Caco-2 (cell line): ENCODE results near the gene CLASRP. TPM values are rescaled to one million over a fixed set of nuclear protein-coding genes. Genes with fewer than 3 reads are reported as not detected.

Experiments
- BruUV-seq: library from RNA; stranded (reverse); fragments of 400-500 nt; replicated peaks from 2 replicates; lab custom pipeline; 2021; lab: Mats Ljungman, UMichigan
- CTCF ChIA-PET: fragments of 300-600 bp; sonication (Branson Sonifier 250); formaldehyde crosslinking; loops from one replicate; lab custom pipeline; 2022; ENCODE audit warnings: antibody characterized with exemption; lab: Charles Lee
- POLR2A ChIA-PET: fragments of 300-600 bp; sonication (Branson Sonifier 250); formaldehyde crosslinking; loops from one replicate; lab custom pipeline; 2022; ENCODE audit warnings: antibody characterized with exemption; lab: Charles Lee
- DNase-seq, 2 experiments: peaks; one replicate each; pipeline versions ENCODE4 v3.0.0 to v3.0.0-alpha.2; 2020 to 2022
- H3K27me3 ChIP-seq: replicated peaks from 2 replicates; pipeline ENCODE4 v1.6.0; 2011; ENCODE audit warnings: low read length; ENCODE audit not compliant: control insufficient read depth, insufficient read depth
- H3K36me3 ChIP-seq: 2 replicates; pipeline ENCODE4 v1.5.1; 2011; ENCODE audit warnings: low read length; ENCODE audit not compliant: control insufficient read depth, insufficient read depth
- H3K4me1 ChIP-seq: fragments of 250-450 bp; sonication (Bioruptor Pico); 2 replicates; pipeline ENCODE4 v1.5.1; 2020; ENCODE audit warnings: mild to moderate bottlenecking
- H3K4me3 ChIP-seq: 2 replicates; pipeline ENCODE4 v1.5.1; 2011; ENCODE audit warnings: low read depth, mild to moderate bottlenecking, control low read depth, low read length
- H3K9me3 ChIP-seq: fragments of 250-450 bp; sonication (Bioruptor Pico); 2 replicates; pipeline ENCODE4 v1.5.1; 2020; ENCODE audit warnings: mild to moderate bottlenecking, moderate library complexity
- H3K27ac Mint-ChIP-seq: one replicate; pipeline ENCODE4 v1.8.0; 2022; ENCODE audit warnings: mixed read lengths; ENCODE audit not compliant: unreplicated experiment
- H3K27me3 Mint-ChIP-seq: one replicate; pipeline ENCODE4 v1.8.0; 2022; ENCODE audit warnings: mixed read lengths; ENCODE audit not compliant: insufficient read depth, unreplicated experiment
- H3K36me3 Mint-ChIP-seq: one replicate; pipeline ENCODE4 v1.8.0; 2022; ENCODE audit warnings: mild to moderate bottlenecking, mixed read lengths; ENCODE audit not compliant: insufficient read depth, unreplicated experiment
- H3K4me1 Mint-ChIP-seq: one replicate; pipeline ENCODE4 v1.8.0; 2022; ENCODE audit warnings: low read depth, mixed read lengths; ENCODE audit not compliant: unreplicated experiment
- H3K4me3 Mint-ChIP-seq: one replicate; pipeline ENCODE4 v1.8.0; 2022; ENCODE audit warnings: mild to moderate bottlenecking, moderate library complexity, mixed read lengths; ENCODE audit not compliant: unreplicated experiment
- H3K9me3 Mint-ChIP-seq: one replicate; pipeline ENCODE4 v1.8.0; 2022; ENCODE audit warnings: mixed read lengths; ENCODE audit not compliant: unreplicated experiment
- intact Hi-C: fragments of 100-400 bp; cut with micrococcal nuclease; formaldehyde crosslinking; loops from one replicate; pipeline ENCODE4 v1.10.0; 2022; ENCODE audit not compliant: unreplicated experiment
- total RNA-seq: library from RNA; stranded (reverse); gene quantifications from 2 replicates; pipeline ENCODE4 v1.2.3, GENCODE V29; 2022
- TF ChIP-seq, protein P1 (sequence below), 2 experiments: fragments of 200-600 bp in 1 of 2; IDR thresholded peaks; 1 replicate in 1 of 2; 2 replicates in 1 of 2; pipeline versions ENCODE4 v1.5.1 to v1.8.0; 2011 to 2022; ENCODE audit warnings: antibody characterized with exemption in 1 of 2, control low read depth in 1 of 2, inconsistent platforms in 1 of 2, low read depth in 1 of 2, low read length in 1 of 2, mild to moderate bottlenecking in 1 of 2, moderate library complexity in 1 of 2; ENCODE audit not compliant: insufficient read depth in 1 of 2, severe bottlenecking in 1 of 2, unreplicated experiment in 1 of 2

Gene CLASRP
- total RNA-seq, 1 experiment from 2014 or later: 104 TPM

DNA sequence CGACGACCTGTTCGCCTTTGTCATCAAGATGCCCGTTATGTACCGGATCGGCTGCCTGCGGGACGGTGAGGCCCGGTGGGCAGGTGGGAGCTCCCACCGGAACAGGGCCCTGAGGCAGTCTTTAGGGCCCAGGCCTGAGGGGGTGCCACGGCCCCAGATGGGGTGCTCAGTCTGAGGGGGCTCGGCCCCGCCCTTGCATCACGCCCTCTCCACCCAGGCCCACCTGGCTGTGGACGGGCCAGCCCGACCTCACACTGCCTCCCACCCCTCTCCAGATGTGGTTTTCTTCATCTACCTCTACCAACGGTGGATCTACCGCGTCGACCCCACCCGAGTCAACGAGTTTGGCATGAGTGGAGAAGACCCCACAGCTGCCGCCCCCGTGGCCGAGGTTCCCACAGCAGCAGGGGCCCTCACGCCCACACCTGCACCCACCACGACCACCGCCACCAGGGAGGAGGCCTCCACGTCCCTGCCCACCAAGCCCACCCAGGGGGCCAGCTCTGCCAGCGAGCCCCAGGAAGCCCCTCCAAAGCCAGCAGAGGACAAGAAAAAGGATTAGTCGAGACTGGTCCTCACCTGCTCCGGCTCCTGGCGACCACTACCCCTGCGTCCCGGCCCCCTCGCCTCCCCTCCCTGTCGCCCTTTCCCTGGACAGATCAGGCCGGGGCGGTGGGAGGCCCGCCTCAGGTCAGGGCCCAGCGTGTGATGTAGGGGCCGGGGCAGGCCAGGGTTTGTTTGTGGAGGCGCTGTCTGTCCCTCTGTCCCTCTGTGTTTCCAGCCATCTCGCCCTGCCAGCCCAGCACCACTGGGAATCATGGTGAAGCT, 46.3 kb upstream of the CLASRP start:
- Histone ChIP-seq H3K9me3 (no peaks in the 10 kb centered on the region), H3K36me3 (no peaks in the 10 kb centered on the region; the same call in 1 of the 2 replicates), H3K4me3 (no peak overlapping the region), H3K27me3 (no peaks in the 10 kb centered on the region), H3K4me1 (no peaks in the 10 kb centered on the region)
- ChIA-PET CTCF (interaction anchor here (0.6 to 0.7 kb wide), 2 partner anchors 16 to 67 kb away, joined by 3 read pairs; no protein-coding TSS in a partner anchor), POLR2A (no interaction called here)
- Mint-ChIP-seq H3K27ac (no peak overlapping the region), H3K4me1 (no peaks in the 10 kb centered on the region), H3K9me3 (no peaks in the 10 kb centered on the region), H3K27me3 (no peaks in the 10 kb centered on the region), H3K36me3 (peaks cover 23% of the 10 kb centered on the region), H3K4me3 (no peak overlapping the region)
- TSS peak; percentile 51 for BruUV-seq
- no peak for DNase-seq
- intact Hi-C loops: no loop called here
- TF ChIP-seq, protein P1, sequence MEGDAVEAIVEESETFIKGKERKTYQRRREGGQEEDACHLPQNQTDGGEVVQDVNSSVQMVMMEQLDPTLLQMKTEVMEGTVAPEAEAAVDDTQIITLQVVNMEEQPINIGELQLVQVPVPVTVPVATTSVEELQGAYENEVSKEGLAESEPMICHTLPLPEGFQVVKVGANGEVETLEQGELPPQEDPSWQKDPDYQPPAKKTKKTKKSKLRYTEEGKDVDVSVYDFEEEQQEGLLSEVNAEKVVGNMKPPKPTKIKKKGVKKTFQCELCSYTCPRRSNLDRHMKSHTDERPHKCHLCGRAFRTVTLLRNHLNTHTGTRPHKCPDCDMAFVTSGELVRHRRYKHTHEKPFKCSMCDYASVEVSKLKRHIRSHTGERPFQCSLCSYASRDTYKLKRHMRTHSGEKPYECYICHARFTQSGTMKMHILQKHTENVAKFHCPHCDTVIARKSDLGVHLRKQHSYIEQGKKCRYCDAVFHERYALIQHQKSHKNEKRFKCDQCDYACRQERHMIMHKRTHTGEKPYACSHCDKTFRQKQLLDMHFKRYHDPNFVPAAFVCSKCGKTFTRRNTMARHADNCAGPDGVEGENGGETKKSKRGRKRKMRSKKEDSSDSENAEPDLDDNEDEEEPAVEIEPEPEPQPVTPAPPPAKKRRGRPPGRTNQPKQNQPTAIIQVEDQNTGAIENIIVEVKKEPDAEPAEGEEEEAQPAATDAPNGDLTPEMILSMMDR (IDR thresholded peaks at IDR 0.05; ENCODE audit: insufficient read depth in 1 of 2, low read depth in 1 of 2, low read length in 1 of 2, severe bottlenecking in 1 of 2, unreplicated experiment in 1 of 2): no peak

DNA sequence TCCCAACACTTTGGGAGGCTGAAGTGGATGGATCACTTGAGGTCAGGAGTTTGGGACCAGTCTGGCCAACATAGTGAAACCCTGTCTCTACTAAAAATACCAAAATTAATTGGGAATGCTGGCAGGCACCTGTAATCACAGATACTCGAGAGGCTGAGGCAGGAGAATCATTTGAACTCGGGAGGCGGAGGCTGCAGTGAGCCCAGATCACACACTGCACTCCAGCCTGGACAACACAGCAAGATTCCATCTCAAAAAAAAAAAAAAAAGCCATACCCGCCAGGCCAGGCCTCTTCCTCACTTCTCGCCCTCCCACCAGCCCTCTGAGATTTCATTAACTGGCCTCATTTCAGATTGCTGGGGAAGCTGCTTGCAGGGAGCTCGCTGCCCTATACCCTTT, 45.3 kb upstream of the CLASRP start:
- POLR2A ChIA-PET: no interaction called here
- no peaks in the 10 kb centered on the region for H3K9me3 Mint-ChIP-seq
- H3K4me1 Mint-ChIP-seq: no peaks in the 10 kb centered on the region
- no peak overlapping the region for H3K27ac Mint-ChIP-seq
- DNase-seq: no peak
- H3K27me3 ChIP-seq: no peaks in the 10 kb centered on the region
- CTCF ChIA-PET: no interaction called here
- no peak overlapping the region for H3K4me3 ChIP-seq
- no TSS peak for BruUV-seq
- peaks cover 23% of the 10 kb centered on the region for H3K36me3 Mint-ChIP-seq
- H3K36me3 ChIP-seq: no peaks in the 10 kb centered on the region; the same call in 1 of the 2 replicates
- intact Hi-C loops: no loop called here
- no peaks in the 10 kb centered on the region for H3K27me3 Mint-ChIP-seq
- no peak overlapping the region for H3K4me3 Mint-ChIP-seq
- H3K4me1 ChIP-seq: no peaks in the 10 kb centered on the region
- TF ChIP-seq, protein P1 (IDR thresholded peaks at IDR 0.05; ENCODE audit: insufficient read depth in 1 of 2, low read depth in 1 of 2, low read length in 1 of 2, severe bottlenecking in 1 of 2, unreplicated experiment in 1 of 2): no peak
- H3K9me3 ChIP-seq: no peaks in the 10 kb centered on the region

DNA sequence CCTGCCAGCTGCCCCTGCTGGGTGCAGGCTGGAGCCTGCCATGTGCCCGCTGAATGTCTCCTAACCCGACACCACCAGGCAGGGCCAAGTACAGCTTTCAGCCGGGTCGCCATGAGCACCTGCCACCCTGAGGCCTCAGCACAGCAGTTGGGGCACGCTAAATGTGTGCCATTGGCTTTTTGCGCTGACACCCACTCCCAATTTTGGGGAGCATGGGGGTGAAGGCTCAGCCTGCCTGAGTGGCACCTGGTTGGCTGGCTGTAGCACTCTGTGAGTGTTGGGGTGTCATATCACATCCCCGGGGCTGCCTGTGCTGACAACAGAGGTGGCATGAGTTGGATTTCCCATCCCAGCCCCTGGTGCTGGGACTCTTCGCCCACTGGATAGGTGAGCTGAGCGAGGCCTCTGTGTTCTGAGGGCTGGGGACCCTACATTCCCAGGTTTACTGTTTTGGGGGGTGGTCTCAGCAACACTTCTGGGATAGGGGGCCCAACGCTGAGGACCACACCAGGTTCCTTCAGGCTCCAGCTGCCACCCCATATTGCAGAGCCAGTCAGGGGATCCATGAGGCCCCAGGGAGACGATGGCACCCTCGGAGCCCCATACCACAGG, 44.8 kb upstream of the CLASRP start:
- Mint-ChIP-seq H3K4me1 (no peaks in the 10 kb centered on the region), H3K36me3 (peaks cover 21% of the 10 kb centered on the region), H3K4me3 (no peak overlapping the region), H3K27me3 (no peaks in the 10 kb centered on the region), H3K27ac (no peak overlapping the region), H3K9me3 (no peaks in the 10 kb centered on the region)
- POLR2A ChIA-PET: no interaction called here
- Histone ChIP-seq H3K9me3 (no peaks in the 10 kb centered on the region), H3K27me3 (no peaks in the 10 kb centered on the region), H3K4me3 (no peak overlapping the region), H3K4me1 (no peaks in the 10 kb centered on the region), H3K36me3 (no peaks in the 10 kb centered on the region; the same call in 1 of the 2 replicates)
- no peak for DNase-seq
- BruUV-seq: no TSS peak
- CTCF ChIA-PET: no interaction called here
- intact Hi-C loops: no loop called here
- TF ChIP-seq, protein P1 (IDR thresholded peaks at IDR 0.05; ENCODE audit: insufficient read depth in 1 of 2, low read depth in 1 of 2, low read length in 1 of 2, severe bottlenecking in 1 of 2, unreplicated experiment in 1 of 2): no peak
